GM18520 (cell line): Measurements from ENCODE around the gene LSMEM2.
"Not testable (repeated sequence)": the region's sequence is repeated elsewhere in the genome, so short reads cannot be mapped to it uniquely, and the experiment has no call there.

Source experiments
- ATAC-seq: cut with Tn5 transposase; IDR thresholded peaks from one replicate; pipeline ENCODE4 v1.9.1; 2021; ENCODE audit not compliant: unreplicated experiment

Gene LSMEM2

DNA sequence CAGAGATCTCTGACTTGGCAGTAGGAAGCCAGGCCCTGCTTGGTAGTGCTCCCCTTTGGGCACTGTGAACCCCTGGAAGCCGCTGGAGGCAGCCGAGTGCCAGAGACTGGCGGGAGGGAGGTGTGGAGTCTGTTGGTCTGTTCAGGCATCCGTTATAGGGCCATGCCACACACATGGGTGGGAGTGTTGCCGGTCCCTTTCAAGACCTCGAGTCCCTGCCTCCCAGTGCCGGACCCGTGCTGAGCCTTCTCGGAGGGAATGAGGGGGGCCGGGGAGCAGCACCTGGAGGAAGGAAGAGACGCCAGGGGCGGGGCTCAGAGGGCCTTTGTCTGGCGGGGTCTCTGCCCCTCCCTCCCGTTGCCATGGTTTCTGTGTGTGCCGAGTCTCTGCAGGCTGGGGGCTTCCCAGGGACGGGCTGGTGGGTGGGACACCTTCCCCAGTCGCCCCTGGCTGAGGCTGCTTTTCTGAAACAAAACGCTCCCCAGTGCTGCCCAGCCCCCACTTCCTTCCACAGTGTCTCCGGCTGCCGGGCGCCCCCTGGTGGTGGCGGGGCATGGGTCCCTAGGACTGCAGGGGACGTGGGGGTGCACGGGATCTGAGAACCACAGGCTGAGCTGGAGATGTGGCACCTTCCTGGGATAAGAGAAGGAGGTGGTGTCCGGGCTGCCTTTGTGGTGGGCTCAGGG, 32.9 kb upstream of the LSMEM2 start:
- ATAC-seq = peak; percentile 42

DNA sequence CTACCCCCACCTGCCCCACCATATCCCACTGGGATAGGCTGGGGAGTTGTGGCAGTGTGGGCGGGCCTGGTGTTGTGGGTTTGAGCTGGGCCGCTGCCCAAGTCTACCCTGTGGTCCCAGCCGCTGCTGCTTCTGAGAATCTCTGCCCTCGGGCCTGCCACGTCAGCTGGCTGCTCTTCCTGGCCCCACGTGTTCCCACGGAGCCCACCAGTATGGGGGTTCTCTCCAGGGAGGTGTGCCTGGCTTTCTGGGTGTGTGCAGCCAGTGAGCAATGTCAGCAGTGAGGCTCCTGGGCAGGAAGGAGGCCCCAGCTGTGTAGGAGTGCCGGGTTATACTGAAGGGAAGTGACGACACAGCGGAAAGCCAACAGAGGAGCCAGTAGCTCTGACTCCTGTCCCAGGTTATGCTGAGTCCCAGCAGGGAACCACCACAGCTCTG, 32.4 kb upstream of the LSMEM2 start:
- peak; percentile 16 for ATAC-seq

DNA sequence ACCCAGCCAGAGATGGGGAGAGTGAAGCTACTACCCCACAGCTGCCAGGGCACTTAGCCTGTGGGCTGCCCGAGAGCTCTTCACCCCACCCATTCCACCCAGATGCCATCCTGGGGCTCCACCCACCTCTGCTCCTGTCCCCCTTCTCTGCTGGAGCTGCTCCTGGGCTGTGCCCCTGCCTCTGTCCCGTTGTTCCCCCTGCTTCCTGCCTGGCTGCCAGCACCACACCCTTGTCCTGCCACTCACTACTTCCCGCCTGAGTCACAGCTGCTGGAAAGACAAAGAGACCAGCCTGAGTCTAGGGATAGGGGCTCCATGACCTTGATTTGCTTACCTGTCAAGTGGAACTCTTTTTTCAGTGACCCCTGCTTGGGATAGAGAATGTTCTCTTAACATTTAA, 30.5 kb upstream of the LSMEM2 start:
- ATAC-seq = no peak

DNA sequence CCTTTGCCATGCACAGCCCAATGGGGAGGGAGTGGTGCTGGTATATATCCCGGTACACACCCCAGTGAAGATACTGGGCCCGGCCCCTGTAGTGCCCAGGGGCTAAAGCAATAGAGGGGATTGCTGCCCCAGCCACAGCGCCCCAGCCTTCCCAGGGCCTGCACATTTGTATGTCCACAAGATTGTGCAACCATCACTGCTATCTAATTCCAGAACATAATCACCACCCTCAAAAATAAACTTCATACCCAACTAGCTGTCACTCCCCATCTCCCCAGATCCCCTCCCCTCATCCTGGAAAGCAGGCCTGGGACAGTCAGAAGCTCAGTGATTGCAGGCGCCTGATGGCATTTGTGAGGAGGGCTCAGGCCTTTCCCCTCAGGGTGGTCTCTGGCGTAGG, 29.4 kb upstream of the LSMEM2 start:
- ATAC-seq = no peak

DNA sequence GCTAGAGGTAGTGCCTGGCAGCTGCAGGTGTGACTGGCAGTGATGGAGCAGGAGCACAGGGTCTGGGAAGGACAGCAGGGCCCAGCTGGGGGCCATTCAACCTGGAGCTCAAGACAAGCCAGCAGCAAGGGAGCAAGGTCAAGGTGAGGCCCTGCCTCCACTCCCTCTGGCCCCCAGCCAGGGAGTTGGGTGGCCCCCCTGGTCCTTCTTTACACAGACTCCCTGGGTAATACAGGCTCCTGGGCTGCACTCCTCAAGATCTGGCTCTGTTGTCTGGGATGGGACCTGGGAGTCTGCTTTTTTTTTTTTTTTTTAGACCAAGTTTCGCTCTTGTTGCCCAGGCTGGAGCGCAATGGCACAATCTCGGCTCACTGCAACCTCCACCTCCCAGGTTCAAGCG, 28.4 kb upstream of the LSMEM2 start:
- no peak for ATAC-seq

DNA sequence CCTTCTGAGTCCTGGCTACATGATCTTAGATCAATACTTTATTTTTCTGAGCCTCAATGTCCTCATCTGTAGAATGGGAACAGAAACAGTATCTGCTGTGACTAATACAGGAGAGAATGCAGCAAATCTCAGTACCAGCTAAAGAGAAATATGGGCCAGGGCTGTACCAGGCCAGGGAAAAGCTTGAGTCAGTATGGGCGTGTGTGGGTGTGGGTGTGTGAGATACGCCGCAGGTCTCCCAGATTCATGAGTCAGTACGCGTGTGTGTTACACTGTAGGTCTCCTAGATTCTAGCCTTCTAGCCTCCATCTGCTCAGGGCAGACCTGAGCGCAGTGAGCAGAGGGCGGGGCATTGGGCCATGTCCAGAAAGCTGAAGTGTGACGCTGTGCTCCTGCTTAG, 27.7 kb upstream of the LSMEM2 start:
- ATAC-seq = no peak

DNA sequence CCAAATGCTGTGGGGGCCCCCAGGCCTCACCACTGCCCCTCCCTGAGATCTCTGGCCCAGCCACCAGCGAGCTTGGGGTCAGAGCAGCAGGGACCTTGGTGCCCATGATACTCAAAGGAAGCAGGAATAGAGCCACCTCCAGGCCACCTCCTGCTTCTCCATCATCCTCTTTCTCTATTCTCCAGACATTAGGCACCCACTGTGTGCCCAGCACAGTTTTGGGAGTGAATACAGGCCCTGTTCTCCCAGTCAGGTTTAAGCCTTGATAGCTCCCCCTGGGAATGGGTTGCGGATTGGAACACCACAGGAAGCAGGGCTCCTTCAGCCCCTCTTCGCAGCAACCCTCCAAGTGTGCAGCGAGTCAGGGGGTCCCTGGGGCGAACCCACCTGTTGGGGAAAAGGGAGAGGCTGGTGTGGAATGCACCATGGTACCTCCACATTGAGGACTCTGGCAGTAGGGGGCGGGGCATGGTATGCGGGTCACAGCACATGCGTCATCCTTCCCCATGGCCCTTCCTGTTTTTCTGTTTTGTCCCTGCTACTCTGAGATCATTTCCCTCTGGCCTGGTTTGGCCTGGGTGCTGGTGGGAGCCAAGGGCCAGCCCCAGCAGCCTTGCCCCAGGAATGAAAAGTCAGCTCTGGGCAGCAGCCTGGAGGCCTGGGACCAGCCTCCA, 24.2 kb upstream of the LSMEM2 start:
- ATAC-seq = no peak

DNA sequence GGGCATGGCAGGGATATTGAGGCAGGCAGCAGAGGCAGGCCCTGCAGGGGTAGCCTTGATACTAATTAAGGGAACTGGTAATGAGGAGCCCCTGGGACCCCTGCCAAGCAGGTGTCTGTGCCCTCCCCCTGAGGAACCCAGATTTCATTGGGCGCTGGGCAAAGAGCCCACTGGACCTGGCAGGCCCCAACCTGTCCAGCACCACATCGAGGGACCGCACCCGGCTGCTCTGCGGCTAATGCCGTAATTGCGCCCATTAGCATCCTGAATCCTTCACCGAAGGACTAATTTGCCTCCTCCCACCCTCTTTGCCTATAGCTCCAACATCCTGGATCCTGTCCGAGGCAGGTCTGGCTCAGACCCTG, 23.7 kb upstream of the LSMEM2 start:
- ATAC-seq = no peak

DNA sequence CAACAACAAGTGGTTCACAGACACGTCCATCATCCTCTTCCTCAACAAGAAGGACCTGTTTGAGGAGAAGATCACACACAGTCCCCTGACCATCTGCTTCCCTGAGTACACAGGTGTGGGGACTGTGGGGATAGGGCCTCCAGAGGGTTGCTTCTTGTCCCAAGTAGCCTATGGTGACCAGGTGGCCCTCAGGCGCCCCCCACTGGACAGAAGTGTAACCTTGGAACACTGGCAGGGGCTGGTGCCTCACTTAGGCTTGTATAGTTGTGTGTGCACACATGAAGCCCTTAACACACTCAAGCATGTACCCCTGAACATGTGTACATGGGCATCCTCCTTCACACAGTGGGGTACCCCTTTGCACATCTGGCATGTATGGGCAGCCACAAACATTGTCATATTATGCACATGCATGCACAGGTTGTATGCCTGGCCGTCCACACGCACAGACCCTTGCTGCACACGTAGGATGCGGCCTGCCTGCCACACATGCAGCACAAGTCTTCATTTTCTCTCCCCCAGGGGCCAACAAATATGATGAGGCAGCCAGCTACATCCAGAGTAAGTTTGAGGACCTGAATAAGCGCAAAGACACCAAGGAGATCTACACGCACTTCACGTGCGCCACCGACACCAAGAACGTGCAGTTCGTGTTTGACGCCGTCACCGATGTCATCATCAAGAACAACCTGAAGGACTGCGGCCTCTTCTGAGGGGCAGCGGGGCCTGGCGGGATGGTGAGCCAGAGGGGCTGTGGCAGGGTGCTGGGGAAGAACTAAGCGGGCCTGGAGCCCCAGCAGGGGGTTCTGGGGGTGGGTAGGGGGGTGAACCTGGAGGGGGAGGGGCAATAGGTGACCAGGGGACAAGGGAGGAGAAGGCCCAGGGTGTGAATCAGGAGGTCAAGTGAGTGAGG, 21.7 kb upstream of the LSMEM2 start:
- no peak for ATAC-seq

DNA sequence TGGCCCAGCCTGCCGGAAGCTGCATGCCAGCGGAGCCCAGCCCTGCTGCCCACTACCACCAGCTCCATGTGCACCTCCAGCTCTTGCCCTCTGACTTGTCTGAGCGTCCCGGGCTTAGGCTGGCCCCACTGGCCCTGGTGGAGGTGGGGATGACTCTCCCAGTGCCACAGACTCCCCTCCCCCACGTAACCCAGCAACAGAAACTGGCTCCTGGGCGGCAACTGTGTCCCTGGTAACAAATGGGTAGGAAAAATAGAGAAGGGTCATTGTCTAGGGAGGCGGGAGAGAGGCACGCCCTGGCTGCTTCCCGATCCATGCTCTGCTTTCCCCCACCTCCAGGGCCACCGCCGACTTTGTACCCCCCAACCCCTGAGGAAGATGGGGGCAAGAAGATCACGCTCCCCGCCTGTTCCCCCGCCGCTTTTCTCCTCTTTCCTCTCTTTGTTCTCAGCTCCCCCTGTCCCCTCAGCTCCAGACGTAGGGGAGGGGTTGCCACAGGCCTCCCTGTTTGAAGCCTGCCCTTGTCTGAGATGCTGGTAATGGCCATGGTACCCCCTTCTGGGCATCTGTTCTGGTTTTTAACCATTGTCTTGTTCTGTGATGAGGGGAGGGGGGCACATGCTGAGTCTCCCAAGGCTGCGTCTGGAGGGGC, 20.7 kb upstream of the LSMEM2 start:
- no peak for ATAC-seq

DNA sequence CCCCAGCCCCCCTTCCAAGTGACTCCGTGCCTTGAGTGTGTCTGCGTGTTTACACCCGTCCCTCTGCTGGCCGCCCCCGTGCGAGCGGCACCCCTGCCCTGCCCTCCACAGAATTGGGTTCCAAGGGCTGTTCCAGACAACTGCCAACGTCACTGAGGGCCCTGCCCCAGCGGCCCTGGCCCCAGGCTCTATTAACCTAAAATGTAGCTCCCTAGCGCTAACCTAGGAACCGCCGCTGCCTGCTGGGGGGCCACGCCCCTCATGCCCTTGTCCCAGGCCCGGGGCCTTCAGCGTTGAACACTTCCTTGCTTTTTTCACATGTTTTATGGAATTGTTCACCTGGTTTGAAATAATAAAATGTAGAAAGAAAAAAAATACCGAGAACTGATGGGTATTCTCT, 19.9 kb upstream of the LSMEM2 start:
- ATAC-seq = no peak

DNA sequence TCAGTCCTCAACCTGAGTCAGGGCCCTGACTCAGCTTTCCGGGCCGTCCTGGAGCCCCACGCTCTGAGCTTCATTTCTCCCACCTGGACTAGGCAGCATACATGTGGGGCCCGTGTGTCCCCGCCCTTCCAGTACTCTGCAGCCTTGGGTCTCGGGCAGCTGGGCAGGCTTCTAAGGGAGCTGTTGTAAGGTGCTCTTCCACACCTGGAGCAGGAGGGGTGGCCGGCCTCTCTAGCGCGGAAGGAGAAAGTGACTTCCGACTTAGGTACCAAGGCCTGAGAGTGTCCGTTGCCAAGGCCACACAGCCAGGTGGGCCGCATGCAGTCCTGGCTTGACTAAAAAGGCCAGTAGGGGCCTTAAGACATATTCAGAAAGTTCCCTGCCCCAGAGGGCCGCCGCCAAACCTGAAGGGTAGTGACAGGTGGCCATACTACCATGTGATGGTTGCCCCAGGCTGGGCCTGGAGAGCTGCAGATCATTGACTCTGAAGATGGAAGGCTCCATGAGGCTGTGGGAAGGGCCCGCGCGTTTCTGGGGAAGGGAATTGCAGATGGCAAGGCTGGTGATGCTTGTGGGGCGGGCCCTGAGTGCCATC, 19.4 kb upstream of the LSMEM2 start:
- no peak for ATAC-seq

DNA sequence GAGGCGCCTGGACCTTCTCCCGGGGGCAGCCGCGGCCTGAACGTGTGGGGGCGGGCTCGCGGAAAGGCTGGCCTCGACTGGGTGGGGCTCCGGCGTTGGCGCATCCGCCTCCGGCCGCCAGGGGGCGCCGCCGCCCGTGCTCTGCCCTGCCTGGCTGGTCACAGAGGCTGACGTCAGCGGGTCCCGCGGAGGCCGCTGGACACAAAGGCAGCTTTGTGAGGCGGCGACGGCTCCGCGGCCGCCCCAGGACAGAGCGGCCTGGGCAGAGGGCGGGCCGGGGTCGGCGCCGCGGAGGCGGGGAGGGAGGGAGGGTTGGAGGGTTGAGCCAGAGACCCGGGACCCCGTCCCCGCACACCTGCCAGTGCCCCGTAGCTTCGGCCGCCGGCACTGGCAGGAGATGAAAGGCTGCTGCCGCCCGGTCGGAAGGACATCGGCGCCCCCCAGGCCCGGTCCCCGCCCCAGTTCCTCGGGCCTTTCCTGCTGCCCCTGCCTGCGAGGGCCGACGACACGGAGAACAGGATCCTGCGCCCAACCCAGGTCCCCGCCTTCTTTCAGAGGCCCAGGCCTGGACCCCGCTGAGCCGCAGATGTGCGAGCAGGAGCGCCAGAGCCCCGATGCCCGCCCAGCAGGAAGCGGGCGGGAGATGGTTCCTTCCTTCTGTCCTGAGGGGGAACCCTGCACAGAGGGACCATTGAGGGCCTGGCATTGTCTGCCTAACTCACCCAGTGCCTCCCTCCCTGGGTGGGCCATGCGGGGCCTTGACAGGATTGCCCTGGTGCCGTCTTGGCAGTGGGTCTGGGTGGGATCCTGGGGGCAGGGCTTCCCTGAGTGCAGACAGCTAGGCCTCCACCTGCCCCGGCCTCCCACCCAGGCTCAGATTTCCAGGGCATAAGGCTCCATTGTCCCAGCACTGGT, 18.6 kb upstream of the LSMEM2 start:
- ATAC-seq = peak; percentile 82

DNA sequence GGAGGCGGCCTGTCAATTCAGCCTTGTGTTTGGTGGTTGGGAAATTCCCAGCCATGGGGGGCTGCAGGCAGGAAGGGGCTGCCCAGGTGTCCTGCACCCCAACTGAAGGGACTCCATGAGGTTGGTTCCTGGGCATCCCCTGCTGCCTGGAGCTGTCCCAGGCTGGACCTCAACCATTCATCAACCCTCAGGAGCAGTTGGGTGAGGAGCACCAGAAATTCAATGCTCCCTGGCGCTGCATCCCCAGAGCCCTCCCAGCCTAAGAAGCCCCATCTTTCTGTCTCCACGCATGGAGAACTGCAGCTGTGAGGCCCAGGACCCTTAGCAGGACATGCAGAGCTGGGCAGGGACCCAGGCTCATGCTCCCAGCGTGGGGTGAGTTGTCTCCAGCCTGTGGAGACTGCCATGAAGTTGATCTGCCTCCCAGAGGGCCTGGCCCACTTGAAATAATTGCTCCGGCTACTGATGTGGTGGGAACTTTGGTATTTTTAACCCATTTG, 17.9 kb upstream of the LSMEM2 start:
- no peak for ATAC-seq

DNA sequence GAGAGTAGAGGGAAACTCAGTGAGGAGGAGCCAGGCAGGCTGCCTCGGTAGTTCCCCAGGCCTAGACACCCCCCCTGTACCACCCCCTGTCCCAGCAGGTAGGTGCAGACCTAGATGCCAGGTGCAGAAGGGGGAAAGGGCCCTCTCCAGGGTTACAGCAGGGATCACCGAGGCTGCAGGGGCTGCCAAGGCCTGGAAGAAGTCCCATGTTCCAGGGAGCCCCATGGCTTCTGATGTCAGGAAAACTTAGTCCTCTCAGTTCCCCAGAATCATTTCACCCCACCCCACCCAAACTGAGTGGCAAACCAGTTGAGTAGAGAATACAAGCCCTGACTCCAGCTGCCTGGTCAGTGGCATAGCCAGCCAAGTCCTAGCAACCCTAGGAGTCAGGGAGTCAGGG, 17.4 kb upstream of the LSMEM2 start:
- no peak for ATAC-seq

DNA sequence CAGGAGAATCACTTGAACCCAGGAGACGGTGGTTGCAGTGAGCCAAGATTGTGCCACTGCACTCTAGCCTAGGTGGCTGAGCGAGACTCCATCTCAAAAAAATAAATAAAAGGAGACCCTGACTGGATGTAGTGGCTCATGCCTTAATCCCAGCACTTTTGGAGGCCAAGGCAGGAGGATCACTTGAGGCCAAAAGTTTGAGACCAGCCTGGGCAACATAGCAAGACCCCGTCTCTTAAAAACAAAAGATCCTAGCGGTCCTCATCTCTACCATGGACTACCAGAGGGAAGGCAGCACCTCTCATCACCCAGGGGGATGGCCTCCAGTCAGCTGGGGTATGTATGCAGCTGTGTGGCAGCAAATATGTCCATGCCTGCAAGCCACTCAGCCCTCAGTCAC, 16.7 kb upstream of the LSMEM2 start:
- ATAC-seq = not testable (repeated sequence)

DNA sequence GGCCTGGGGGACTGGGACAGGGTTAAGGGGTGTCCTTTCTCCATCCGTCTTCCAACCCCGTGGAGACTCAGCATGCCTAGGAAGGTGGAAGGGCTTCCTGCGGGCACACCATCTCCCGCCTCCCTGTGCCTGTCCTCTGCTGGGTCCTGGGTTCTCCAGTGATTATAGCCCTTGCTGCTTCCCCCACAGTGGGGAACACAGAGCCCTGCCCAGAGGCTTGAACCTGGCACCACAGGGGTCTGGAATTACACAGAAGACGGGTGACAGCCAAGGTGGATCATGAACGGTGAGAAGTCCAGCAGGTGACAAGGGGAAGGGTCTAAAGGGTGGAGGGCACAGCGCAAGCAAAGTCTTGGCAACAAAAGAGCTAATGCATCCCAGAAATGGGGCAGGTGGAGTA, 16.1 kb upstream of the LSMEM2 start:
- ATAC-seq = no peak

DNA sequence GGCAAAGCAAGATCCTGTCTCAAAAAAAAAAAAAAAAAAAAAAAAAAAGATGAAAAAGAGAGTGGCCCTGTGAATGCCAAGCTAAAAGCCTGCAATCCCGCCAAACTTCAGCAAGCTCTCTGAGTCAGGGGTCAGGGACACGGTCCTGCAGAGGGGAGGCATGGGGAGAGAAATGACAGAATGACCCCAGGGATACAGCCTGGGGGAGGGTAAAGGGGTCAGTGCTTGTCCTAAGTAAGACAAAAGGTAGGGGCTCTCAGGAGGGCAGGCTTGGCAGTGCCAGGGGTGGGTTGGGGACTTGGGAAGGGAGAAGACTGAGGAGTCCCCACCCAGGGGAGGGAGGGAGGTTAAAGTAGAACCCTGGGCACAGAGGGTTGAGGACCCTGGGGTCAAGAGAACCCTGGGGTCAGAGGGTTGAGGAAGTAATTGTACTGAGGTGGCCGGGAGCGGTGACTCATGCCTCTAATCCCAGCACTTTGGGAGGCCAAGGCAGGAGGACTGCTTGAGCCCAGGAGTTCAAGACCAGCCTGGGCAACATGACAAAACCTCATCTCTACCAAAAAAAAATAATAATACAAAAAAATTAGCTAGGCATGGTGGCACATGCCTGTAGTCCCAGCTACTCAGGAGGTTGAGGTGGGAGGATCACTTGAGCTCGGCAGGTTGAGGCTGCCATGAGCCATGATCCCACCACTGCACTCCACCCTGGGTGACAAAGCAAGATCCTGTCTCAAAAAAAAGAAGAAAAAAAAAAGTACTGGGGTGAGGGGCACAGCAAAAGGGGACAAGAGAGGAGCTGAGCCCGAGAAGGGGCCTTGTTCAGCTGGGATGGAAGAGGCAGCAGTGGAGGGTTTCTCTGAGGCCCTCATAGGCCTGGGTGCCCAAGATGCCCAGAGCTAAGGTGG, 15.2 kb upstream of the LSMEM2 start:
- ATAC-seq = no peak
